Caki2 (cell line): Measurements from ENCODE around the gene KCNE3. TPM values are rescaled to one million over a fixed set of nuclear protein-coding genes. Genes with fewer than 3 reads are reported as not detected.

Experiments
- DNase-seq: peaks from one replicate; pipeline ENCODE4 v3.0.0-alpha.2; 2015; ENCODE audit warnings: low read depth
- in situ Hi-C: cut with HindIII; loops from 2 replicates; pipeline ENCODE4 v1.10.0; 2016; ENCODE audit warnings: low sequenced_read_pairs, low pct_unique_long_range_greater_than_20kb, mixed read lengths
- total RNA-seq: library from RNA; depleted of rRNA; stranded (reverse); fragments of >200 nt; shearing (Covaris generic); gene quantifications from 2 replicates; pipeline ENCODE4 v1.2.3, GENCODE V29; 2014; ENCODE audit warnings: low replicate concordance

Gene KCNE3
- total RNA-seq, 1 experiment from 2014 or later = not detected

DNA sequence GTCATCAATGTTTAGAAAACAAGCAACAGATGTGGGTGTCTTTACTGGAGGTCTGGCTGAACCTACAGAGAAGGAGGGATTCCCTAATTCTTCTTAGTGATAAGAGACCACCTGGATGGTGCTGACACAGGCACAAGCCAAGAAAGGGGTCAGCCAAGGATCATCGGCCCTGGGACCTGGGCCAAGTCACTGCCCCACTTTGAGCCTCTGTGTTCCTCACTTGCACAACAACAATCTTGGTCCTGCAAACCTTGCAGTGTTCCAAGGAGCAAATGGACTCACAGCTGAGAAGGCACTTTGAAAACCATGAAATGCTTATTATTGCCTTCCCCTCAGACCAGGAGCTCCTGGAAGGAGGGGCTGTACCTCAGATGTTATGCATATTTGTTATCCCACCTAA is 7.0 kb upstream of the KCNE3 start:
- in situ Hi-C loops = loop anchor here (25.0 kb wide), 1 partner anchor 88 kb away; no protein-coding TSS in a partner anchor
- no peak for DNase-seq

DNA sequence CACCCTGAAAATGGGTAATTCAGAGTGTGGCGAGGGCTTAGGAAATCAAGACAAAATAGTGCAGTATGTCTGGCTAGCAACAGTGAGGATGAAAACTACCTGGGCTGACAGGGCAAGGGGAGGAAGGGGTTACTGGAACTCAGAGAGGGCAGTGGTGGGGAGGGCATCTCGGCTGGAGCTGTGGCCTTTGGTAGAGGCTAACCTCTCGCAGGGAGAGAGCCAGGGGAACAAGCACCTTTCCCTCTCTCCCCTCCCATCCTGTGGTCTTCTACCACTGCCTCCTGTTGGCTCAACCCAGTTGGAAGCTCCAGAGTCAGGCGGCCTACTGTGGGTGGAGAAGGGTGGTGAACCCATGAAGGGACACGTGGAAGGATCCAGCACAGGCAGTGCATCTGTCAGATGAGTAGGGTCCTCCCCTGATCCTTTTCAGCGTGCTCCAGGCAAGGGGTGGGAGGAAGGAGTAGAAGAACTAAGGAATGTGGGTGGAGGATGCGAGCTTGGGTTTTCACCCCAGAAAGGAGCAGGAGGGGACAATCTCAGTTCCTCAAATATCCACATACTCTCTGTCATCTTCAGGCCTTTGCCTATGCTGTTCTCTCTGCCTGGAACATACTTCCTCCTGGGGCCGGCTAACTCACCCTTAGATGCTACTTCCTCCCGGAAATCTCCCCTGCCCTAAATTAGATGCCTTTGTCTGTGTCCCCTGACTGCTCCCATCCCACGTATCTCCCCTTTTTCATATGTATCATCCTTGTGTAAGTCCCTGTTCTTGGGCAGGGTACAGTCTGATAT is 6.2 kb upstream of the KCNE3 start:
- no peak for DNase-seq
- in situ Hi-C loops = loop anchor here (25.0 kb wide), 1 partner anchor 89 kb away; no protein-coding TSS in a partner anchor

DNA sequence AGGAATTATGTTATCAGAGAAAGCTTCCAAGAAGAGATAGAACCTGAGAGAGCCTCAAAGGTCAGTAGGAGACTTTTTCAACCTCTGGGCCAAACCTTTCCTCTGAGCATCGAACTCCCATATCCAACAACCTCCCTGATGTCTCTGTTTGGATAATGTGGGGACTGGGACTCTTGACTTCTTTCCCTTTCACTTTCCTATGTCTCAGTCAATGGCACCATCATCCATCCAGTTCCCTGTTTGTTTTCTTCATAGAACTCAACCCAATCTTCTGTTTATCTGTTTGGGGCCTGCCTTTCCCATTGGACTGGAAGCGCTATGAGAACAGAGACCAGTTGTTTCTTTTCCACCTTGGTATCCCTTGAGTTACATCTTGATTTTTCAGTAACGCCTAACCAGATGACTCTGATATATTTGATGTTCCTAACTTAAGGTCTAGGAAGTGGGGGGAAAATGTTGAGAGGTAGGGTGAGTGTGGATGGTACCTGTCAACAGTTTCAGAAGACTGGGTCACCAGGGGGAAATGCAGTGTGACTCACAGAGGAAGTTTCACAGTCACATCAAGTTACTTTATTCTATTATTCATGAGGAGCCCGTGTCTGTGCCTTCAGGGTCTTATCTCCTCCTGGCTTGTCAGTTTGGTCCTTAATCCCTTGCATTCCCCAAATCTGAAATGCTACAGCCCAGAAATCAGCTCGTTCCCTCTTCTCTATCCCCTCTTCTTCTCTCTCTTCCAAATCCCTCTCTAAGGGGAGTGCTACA is 4.5 kb upstream of the KCNE3 start:
- in situ Hi-C loops = loop anchor here (25.0 kb wide), 1 partner anchor 90 kb away; no protein-coding TSS in a partner anchor
- DNase-seq = no peak

DNA sequence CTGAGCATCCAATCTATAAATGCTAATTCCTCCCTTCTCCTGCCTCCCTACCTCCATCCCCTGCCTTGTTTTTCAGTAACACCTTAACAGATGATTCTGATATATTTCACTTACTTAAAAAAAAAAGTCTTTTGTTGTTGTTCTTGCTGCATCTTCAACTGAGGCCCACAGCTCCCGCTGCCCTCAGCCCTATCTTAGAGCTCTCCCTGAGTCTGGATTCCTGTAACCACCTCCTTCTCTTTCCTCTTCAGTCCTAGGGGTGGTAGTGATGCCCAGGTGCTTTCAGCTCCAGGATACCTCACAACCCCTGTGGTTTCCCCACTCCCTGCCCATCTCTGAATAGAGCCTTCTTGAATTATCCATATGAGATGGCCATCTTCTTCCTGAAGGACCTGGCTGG is 3.7 kb upstream of the KCNE3 start:
- DNase-seq = no peak

DNA sequence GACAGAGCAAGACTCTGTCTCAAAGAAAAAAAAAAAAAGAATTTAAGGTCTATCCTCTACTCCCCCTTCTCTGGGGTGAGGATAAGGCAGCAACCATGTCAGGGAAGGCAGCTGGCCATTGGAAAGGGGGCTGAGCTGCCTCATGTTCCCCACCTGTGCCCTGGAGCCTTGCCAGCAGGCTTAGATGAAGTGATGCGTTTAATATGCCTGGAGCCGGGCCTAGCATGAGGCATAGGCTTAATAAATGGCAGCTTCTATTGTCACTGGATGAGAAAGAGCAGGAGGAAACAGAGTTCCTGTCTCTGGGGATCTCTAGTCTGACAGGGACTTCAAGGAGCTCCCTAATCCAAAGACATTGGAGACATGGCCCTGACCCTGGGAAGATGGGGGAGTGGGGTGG is 3.2 kb upstream of the KCNE3 start:
- no peak for DNase-seq
- in situ Hi-C loops = loop anchor here (25.0 kb wide), 1 partner anchor 92 kb away; no protein-coding TSS in a partner anchor

More for the DNA sequence above, 3.7 kb upstream of the KCNE3 start:
- in situ Hi-C loops = loop anchor here (25.0 kb wide), 1 partner anchor 91 kb away; no protein-coding TSS in a partner anchor

DNA sequence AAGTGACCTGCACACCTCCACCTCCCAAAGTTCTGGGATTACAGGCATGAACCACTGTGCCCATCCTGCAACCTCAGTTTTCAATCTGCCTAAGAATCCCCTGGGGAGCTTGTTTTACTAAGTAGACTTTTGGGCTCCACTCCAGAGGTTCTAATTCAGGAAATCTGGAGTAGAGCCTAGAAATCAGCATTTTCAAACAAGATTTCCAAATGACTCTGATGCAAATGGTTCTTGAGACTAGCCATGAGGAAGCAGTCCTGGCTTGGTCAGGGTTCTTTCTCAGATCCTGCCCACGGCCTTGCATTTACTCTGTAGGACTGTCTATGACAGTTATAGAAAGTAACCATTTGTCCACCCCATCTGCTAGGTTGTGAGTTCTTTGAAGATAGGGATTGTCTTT is 1.6 kb upstream of the KCNE3 start:
- in situ Hi-C loops = loop anchor here (25.0 kb wide), 1 partner anchor 93 kb away; no protein-coding TSS in a partner anchor
- DNase-seq = no peak

DNA sequence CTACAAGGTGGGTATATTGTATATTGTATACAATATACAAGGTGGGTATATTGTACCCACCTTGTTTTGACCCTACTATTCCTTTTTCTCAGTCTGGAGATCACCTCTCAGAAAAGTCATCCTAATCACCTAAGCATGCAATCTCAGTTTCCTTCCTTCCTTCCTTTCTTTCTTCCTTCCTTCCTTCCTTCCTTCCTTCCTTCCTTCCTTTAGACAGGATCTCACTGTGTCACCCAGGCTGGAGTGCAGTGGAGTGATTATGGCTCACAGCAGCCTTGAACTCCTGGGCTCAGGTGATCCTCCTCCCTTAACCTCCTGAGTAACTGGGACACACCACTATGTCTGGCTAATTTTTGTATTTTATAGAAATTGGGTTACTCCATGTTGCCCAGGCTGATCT is 1.2 kb upstream of the KCNE3 start:
- in situ Hi-C loops = loop anchor here (25.0 kb wide), 1 partner anchor 94 kb away; no protein-coding TSS in a partner anchor
- DNase-seq = no peak

DNA sequence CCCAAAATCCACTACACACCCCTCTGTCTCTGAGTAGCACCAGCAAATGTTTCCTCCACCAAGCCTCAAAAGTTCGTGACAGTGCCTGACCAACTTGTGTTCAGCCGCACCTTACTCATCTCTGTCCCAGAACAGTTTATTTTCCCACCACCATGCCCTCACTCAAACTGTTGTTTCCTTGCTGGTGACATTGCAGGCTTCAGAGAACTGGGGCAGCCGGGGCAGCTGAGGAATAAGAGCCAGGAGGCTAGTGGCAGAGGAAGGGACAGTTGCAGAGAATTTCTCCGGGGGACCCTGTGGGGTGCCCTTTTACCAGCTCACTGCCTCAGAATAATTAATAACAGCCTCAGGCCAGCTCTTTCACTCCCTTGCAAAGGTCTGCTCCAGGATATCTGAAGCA is 709 bp upstream of the KCNE3 start:
- in situ Hi-C loops = loop anchor here (25.0 kb wide), 1 partner anchor 94 kb away; no protein-coding TSS in a partner anchor
- DNase-seq = no peak

DNA sequence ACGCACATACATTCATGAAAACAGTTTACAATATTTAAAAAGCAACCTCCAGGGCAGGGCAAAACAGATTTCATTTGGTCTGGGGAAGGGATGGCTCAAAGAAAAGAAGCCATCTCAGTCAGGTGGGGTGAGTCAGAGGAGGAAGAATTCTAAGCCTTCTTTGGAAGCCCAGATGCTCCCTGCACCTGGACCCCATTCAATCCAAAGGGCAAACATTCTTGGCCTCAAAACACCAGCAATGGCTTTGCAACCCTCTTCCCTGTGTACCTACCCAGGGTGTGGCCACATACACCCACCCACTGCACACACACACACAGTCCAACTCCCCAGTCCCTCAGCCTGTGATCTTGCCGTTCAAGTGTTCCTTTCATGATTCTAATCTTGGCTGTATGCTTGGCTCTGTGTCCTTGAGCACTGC is 2.0 kb downstream of the KCNE3 start:
- in situ Hi-C loops = loop anchor here (25.0 kb wide), 1 partner anchor 97 kb away; no protein-coding TSS in a partner anchor
- no peak for DNase-seq

DNA sequence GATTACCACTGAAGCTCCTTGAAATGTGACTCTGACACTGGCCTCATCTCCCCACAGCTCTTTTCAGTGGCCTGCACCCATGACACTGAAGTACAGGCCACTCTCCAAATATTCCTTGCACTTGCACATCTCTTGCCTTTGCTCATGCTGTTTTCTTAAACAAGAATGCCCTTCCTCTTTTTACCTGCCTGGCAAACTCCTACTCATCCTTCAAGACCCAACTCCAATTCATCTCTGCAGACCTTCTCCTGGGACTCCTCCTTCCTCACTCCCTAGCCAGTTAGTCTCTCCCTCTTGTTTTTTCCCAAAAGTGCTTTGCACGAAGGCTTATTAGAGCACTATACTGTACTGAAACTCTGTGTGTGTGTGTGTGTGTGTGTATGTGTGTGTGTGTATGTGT is 2.6 kb downstream of the KCNE3 start:
- in situ Hi-C loops = loop anchor here (25.0 kb wide), 1 partner anchor 98 kb away; no protein-coding TSS in a partner anchor
- DNase-seq = no peak

DNA sequence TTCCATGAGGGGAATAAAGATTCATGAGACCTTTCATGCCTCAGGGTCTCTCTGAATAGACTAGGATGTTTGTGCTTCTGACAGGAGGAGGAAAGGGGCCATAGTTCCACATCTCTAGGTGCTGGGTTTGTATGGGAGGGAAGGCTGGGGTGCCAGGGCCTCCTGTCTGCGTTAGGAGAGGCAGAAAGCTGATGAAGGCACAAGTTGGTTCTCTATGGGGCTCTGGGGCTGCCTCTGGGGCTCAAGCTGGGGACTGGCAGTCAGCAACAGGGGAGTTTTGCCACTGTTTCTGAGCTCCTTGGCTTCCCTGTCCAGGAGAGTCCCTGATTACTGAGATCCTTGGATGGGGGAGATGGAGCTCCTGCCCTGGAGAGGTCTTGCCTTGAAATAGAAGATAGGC is 4.1 kb downstream of the KCNE3 start:
- in situ Hi-C loops = loop anchor here (25.0 kb wide), 1 partner anchor 99 kb away; no protein-coding TSS in a partner anchor

DNA sequence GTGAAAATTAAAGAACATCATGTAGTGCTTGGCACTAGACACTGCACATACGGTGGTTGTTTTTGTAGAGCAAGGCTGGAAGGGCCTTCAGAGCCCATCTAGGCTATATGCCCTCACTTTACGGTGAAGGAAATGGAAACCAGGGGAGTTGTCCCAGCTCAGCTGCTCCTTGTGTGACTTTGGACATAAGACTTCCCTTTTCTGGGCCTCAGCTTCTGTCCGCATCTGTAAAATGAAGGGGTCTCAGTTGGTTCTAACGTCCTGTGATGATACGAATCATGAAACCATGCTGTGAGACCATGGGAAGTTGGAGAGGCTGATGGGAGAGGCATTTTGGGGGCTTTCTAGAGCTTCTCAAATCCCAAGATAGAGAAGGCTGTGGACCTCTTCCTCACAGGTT is 4.7 kb downstream of the KCNE3 start:
- no peak for DNase-seq
- in situ Hi-C loops = loop anchor here (25.0 kb wide), 1 partner anchor 100 kb away; no protein-coding TSS in a partner anchor

More for the DNA sequence above, 4.1 kb downstream of the KCNE3 start:
- no peak for DNase-seq

DNA sequence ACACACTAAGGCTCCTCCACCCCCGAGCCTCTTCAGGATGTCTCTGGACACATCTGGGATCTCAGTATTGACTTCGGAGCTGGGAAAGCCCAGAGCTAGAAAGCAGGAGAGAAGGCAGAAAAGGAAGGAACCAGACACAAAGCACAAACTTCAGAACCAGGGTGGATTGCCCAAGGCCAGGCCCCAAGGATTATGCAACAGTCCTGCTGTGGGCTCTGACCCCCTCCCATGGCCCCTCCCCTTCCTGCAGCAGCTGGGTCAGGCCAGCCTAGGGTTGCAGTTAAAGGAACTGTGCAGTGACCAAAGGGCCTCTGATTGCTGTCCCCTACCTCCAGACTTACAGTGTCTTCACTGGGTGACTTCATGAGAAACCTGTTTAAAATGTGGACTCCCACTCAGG is 5.3 kb downstream of the KCNE3 start:
- DNase-seq = no peak
- in situ Hi-C loops = loop anchor here (25.0 kb wide), 1 partner anchor 100 kb away; no protein-coding TSS in a partner anchor

DNA sequence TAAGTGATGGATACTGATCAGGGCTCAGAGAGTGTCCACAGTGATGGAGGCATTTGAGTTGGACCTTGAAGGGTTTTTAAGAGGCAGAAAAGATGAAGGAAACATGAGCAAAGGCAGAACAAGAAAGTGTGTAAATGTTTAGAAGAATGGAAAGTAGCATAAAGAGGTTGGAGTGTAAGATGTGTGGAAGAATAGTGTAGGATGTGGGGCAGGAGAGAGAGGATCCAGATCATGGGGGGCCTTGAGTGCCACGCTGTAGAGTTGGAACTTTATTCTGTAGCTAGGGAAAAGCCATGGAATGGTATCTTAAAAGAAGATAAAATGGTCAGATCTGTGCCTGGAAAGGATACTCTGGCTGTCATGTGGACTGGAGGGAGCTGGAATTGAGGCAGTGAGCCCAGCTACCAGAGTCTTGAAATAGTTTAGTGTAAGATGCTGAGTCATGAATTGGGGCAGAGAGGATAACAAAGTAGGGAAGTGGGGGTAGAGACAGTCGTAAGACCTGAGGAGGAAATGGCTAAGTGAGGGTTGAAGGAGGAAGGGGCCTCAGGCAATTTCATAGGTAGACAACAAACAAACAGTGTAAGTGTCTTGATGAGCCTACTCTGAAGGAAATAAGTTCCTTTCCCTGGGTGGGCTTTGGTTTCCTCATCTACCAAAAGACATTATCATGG is 6.7 kb downstream of the KCNE3 start:
- in situ Hi-C loops = loop anchor here (25.0 kb wide), 1 partner anchor 102 kb away; no protein-coding TSS in a partner anchor

DNA sequence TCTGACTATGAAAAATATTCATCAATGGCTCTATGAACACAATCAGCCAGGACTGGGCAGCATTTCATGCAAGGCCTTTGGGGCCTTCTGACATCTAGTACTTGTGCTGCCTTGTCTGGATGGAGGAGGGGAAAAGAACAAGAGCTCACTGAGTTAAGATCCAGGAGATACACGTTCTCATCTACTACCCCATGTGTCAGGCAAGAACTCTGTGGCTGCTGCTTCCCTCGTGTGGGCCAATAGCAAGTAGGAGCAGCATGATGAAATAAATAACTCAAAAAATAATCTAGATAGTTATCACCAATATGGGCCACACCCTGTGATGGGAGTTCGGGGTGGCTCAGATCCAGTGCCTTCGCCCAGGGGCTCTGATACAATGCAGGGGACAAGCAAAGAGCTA is 7.3 kb downstream of the KCNE3 start:
- in situ Hi-C loops = loop anchor here (25.0 kb wide), 1 partner anchor 102 kb away; no protein-coding TSS in a partner anchor
- no peak for DNase-seq

More for the DNA sequence above, 6.7 kb downstream of the KCNE3 start:
- DNase-seq = no peak

DNA sequence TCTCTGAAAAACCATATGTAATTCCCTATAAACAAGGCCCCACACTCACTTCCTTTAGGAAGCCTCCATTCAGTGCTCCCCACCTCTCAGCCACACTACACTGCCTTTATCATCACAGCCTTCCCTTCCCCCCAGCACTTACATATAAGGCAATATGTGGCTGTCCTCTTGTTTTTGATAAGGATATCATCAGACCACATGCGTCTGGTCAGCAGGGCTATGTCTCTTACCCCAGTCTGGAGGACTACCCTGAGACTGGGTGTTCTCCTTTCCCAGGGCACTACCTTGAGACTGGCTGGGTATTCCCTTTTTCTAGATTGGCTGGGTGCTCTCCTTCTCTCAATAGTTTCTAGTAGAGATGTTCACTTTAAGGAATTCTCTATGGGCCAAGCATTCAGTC is 7.8 kb downstream of the KCNE3 start:
- in situ Hi-C loops = loop anchor here (25.0 kb wide), 1 partner anchor 103 kb away; no protein-coding TSS in a partner anchor
- DNase-seq = no peak

DNA sequence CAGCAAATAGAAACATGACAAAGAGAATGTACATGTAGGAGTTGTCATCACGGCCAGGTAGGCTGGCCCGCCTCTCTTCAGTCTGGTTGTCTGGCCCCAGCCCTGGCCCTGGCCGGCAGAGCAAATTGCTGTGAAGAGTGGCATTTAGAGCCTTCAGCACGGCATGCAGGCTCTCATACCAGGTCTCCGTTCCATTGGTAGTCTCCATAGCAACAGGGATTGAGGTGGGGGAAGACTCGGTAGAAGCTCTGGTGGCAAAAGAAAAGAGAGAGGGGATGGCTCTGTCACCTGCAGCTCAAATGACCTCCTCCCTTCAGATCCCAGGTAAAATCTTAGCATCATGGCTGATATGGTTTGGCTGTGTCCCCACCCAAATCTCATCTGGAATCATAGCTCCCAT is 10.0 kb downstream of the KCNE3 start:
- in situ Hi-C loops = loop anchor here (25.0 kb wide), 1 partner anchor 105 kb away; no protein-coding TSS in a partner anchor
- DNase-seq = no peak
